NCI-H345 treated with DMSO at 0.1 percent for 48 hours (cell line): ENCODE data around the gene ANKRD11.

Source experiments
- DNase-seq: peaks from one replicate; lab custom pipeline; 2025; ENCODE audit not compliant: unreplicated experiment; lab: John Stamatoyannopoulos, UW

ANKRD11 gene

GRCh38 chr16:89354325-89354724 is 136.0 kb downstream of the ANKRD11 start:
- no peak for DNase-seq

DNA sequence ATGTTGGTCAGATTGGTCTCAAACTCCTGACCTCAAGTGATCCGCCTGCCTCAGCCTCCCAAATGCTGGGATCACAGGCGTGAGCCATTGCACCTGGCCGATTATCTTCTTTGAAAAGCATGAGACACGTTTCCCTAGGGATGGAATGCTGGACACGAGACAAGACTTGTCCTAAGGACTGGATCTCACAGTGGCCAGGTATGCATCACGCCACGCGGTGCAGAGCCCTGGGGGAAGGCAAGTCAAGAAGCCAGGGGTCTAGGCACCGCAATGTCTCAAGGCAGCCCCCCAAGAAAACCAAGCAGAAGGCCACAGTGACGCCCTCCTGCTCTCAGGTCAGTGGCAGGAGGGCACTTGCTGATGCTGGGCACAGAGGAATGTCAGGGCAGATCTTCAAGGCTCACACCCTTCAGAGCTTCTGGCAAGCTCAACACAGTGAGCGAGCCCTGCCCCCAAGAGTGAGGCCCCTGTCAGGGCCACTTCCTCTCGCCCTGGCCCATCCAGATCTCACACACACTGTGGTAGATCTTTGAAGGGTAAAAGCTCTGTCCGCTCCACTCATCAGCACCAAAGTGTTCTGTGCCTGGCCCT is 138.2 kb downstream of the ANKRD11 start:
- no peak for DNase-seq

DNA sequence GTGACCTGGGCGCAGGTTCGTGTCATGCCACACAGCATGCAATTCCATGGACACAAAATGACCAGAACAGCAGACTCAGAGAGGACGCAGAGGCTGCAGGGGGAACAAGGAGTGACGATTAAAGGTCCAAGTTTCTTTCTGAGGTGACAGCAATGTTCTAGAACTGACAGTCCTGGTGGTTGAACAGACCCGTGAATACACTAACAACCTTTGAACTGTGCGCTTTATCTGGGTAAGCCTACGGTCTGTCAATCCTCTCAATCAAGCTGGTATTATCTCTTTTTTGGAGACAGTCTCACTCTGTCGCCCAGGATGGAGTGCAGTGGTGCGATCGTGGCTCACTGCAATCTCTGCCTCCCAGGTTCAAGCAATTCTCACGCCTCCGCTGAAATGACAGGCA is 138.7 kb downstream of the ANKRD11 start:
- DNase-seq = no peak

GRCh38 chr16:89350701-89351380 is 139.5 kb downstream of the ANKRD11 start:
- DNase-seq = no peak

DNA sequence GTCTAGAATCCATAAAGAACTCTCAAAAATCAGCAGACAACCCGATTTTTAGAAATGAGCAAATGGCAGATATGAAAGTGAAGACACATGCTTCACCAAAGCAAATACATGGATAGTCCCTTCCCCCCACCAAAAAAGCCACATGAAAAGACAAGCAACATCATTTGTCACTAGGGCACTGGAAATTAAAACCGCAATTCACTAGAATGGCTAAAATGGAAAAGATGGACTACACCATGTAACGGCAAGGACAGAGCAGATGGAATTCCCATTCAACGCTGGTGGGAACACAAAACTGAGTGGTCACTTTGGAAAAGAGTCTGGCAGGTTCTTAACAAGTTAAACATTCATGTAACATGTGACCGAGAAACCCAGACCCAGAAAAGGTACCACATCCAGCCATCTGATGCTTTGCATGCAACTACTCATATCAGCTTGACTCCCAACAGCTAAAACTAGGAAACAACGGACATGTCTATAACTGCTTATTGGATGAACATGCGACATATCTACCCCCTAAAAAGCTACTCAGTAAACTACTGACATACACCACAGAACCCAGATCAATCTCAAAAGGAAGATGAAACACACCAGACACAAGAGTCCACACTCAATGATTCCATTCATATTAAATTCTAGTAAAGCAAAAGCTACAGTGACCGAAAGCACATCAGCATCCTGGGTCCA is 140.3 kb downstream of the ANKRD11 start:
- no peak for DNase-seq

DNA sequence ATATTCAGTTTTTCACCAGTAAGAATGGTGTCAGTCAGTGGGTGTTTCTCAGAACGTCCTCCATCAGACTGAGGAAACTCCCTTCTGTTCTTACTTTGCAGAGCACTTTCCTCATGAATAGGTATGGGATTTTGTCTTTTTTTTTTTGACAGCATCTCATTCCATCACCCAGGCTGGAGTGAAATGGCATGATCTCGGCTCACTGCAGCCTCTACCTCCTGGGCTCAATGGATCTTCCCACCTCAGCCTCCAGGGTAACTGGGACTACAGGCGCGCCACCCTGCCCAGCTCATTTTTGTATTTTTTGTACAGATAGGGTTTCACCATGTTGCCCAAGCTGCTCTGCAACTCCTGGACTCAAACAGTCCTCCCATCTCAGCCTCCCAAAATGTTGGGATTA is 142.6 kb downstream of the ANKRD11 start:
- no peak for DNase-seq

DNA sequence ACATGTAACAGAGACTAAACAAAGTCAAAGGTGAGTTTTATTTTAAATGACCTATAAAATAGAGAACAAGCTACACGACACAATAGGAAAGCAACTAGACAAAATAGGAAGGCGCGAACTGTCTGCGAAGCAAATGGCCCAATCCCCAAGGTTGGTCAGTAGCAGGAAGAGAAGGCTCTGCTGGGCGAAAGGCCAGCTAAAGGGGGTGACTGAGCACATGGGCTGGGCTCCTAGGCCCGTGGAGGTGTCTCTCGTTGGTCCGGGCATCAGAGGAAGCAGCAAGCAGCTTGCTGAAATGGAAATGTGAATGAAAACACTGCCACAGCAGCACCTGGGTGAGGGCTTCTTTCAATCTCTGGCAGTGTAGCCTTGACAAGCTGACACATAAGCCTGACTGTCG is 143.5 kb downstream of the ANKRD11 start:
- DNase-seq = no peak

DNA sequence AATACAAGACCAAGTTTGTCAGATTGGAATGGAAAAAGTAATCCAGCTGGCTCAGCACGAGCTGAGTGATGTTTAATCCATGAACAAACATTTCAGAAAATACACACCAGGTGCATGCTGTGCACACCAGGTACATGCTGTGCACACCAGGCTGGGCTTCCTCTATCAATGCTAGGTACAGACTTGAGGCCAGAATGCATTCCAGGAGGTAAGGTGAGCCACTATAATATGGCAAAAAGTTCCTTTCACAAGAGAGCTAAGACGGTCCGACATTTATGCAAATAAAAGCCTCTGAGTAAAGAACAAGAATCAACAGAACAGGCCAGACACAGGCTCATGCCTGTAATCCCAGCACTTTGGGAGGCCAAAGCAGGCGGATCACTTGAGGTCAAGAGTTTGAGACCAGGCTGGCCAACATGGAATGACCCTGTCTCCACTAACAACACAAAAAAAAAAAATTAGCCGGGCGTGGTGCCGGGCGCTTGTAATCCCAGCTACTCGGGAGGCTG is 144.7 kb downstream of the ANKRD11 start:
- DNase-seq = peak; percentile 30

DNA sequence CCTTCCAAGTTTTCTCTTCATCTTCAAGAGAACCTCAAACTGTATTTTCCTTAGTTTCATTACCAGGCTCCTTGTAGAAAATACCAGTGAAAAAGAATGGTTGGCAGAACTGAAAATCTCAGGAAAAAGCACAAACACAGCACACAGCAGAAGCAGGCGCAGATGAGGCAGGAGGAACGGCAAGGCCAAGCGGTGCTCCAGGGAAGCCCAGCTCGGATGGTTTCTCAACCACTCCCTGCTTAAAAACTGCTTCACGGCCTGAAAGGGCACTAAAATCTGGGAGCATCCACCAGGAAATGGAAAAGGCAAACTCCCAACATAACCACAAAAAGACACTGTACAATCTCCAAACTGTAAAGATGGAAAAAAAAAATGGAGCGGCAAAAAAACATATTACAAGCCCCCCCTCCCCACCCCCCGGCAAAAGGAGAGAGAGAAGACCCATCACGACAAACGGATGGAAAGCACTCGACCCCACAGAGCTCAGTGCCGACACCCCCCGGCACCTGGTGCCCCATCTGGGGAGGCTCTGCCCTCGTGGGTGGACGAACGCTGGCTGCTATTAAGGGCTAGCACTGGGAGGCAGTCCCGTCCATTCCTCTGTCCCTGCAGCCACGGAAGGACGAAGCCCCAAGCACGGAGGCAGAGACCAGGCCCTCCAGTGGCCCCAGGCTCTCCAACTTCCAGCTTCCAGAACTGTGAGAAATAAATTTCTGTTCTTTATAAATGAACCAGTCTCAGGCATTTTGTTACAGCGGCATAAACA is 145.3 kb downstream of the ANKRD11 start:
- DNase-seq = no peak

- DNase-seq = no peak
Observed at GRCh38 chr16:89344458-89344834, 145.9 kb downstream of the ANKRD11 start.

DNA sequence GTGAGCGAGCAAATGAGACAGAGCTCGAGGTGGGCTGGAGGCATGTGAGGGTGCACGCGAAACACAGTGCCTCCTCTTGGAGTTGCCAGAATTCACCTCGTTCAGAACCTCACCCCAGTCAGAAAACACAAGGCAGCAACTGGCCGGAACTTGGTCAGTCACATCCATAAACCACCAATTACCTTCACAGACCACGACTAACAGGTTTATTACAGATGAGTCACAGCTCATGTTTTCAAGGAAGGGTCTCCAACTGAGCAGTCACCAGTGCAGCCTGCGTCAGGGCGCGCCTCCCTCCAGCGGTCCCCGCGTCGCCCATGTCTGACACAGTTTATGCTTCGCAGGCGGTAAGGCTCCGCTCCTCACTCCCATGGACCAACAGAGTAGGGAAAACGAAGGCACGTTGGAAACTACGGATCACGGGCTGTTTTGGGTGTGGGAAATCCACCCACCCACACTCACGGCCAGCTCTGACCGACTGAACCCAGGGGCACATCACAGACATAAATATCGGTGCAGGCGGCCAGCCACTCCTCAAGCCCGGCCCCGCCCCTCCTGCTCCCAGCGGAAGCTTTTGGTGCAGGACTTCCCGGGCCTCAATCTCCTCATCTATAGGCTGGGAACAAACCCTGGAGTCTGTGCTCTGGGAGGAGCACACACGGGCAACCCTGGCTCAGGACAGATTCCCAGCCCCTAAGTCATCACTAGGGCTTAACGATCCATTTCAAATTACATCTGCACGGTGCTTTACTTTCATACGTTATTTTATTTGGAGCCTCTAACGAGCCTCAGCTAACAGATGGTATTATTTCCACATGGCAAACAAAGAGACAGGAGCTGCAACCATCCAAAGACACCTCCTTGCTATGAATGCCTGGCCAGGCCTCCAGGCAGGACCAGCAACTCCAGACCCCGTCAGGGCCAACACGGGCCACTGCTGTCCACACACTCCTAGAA is 146.6 kb downstream of the ANKRD11 start:
- no peak for DNase-seq

- DNase-seq = no peak
Observed at GRCh38 chr16:89341697-89342694, 148.4 kb downstream of the ANKRD11 start.

GRCh38 chr16:89341279-89341678 is 149.1 kb downstream of the ANKRD11 start:
- no peak for DNase-seq

DNA sequence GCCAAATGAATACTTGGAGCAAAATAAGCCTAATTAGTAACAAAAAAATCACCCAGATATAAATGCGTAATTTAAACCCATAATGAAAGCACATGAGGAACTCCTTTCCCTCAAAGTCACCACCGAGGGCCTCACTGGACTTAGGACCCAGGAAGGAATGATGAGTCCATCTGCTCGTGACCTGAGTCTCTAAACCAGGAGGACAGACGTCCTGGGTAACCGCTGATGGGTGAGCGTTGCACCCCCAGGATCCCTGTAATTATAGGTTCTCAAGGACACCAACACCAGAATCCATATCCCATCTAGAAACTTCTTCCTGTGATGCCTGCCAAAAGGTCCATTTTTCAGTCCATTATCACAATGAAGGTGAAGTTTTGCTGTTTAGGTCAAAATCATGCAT is 151.5 kb downstream of the ANKRD11 start:
- DNase-seq = no peak

- DNase-seq = no peak
Observed at GRCh38 chr16:89337965-89338364, 152.4 kb downstream of the ANKRD11 start.

DNA sequence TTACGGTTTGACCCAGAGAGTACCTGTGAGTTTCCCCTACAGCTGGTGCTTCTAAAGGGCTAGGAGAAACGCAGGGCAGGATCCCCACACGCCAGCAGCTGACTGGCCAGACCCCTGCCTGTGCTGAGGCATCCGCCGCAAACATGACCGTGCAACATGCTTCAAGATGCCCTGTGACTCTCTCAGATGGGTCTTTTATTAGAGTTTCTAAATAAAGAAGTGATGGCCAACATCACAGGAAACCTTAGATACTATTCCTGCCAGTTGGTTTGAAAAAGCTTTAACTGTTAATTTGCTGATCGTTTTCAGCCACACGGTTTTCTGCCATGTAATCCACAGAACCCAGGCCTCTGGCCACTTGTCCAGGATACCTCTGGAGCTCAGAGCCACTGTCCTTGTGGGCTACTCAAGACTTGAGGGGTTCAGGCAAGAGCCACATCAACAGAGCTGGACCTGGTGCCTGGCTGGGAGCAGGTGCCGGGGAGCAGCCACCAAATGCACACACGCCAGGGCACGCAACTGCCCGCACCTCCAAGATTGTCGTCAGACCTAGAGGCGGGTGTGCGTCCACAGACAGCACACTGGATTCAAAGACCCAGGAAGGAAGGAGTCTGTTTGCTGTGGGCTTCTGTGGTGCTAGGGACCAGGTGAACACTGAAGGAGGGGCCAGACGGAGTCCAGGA is 154.4 kb downstream of the ANKRD11 start:
- DNase-seq = no peak

DNA sequence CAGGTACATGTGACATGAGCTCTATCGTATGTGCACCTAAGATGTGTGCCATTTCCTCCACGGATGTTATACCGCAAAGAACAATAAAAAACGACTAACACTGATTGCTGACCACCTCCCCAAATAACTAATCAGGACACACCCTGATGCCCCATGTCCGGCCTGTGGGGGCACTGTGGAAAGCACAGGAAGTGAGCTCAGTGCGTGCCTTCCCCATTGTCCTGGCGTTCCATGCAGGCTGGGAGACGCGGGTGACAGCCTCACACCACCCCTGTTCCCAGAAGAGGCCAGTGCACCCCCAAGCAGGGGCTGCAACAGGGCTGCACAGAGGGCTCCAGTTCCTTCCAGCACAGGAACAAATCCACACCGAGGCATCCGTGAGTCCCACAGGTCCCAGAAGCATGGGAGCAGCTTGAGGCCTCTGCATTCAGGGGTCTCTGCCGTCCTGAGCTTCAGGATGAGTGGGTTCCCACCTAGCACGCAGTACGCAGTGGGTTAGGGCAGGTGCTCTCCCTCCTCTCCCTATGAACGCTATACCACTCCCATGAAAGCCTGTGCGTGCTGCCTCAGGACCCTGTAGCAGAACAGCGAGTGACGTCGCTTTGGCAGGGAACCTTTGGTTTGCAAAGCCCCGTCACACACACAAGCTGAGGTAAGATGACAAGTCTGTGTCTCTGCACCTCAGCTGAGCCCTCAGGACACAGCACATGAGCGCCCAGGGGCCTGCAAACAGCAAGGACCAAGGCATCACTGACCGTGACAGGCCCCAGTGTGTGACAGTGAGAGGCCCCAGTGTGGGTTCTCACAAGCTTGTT is 155.2 kb downstream of the ANKRD11 start:
- no peak for DNase-seq

DNA sequence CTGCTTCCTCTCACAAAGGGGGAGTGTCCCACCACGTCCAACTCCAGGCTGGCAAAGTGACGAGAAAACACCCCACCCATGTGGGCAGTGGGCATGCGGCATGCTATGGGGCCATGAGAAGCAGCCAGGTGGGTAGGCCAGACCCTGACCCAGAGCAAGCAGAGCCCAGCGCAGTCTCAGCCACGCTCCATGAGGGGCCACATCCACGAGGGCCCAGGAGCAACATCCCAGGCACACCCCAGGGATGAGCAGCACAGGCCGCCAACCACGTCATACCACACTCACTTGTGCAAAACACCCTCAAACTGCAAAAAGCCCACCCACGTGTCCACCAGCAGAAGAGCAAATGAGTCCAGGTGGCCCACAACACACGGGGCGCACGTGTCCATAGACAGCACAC is 155.9 kb downstream of the ANKRD11 start:
- no peak for DNase-seq
